Stomach (tissue), 9 donors: Measurements from ENCODE around the gene CAMTA2. TPM values are rescaled to one million over a fixed set of nuclear protein-coding genes. Genes with fewer than 3 reads are reported as not detected.

Source experiments
- DNase-seq, 2 donors: peaks; one replicate each; pipeline versions ENCODE4 v3.0.0 to v3.0.0-alpha.2; 2013 to 2019
- H3K27ac ChIP-seq, 5 donors: fragments of 200-600 bp in 4 of 5; sonication (generic) in 4 of 5; one replicate each; pipeline ENCODE4 v1.5.1; 2013 to 2019; ENCODE audit warnings: mild to moderate bottlenecking in 1 of 5, moderate library complexity in 1 of 5
- H3K27me3 ChIP-seq, 3 donors: fragments of 200-600 bp; sonication (generic); one replicate each; pipeline ENCODE4 v1.5.1; 2017 to 2019; ENCODE audit warnings: mixed run types in 1 of 3
- H3K36me3 ChIP-seq, 4 donors: fragments of 200-600 bp; sonication (generic); 1 replicate in 3 of 4; 2 replicates in 1 of 4; pipeline ENCODE4 v1.5.1; 2016 to 2019
- H3K4me1 ChIP-seq, 4 donors: fragments of 200-600 bp; sonication (generic); one replicate each; pipeline ENCODE4 v1.5.1; 2016 to 2019
- H3K4me3 ChIP-seq, 4 donors: fragments of 200-600 bp; sonication (generic) in 3 of 4; one replicate each; pipeline ENCODE4 v1.5.1; 2016 to 2019; ENCODE audit warnings: mild to moderate bottlenecking in 1 of 4
- H3K9me3 ChIP-seq, 4 donors: fragments of 200-600 bp; sonication (generic); one replicate each; pipeline ENCODE4 v1.5.1; 2016 to 2019
- EP300 ChIP-seq: sonication (generic); formaldehyde crosslinking; IDR thresholded peaks from one replicate; pipeline ENCODE4 v1.6.1; 2017; ENCODE audit warnings: antibody characterized with exemption
- POLR2A ChIP-seq, 4 donors: fragments of 450-650 bp; IDR thresholded peaks; one replicate each; pipeline ENCODE4 v1.6.1; 2016; ENCODE audit warnings: antibody characterized with exemption in 4 of 4, control low read depth in 2 of 4, mild to moderate bottlenecking in 1 of 4, moderate library complexity in 1 of 4
- POLR2AphosphoS5 ChIP-seq, 3 donors: sonication (generic); formaldehyde crosslinking; IDR thresholded peaks; one replicate each; pipeline ENCODE4 v1.6.1; 2016; ENCODE audit warnings: antibody characterized with exemption in 3 of 3
- WGBS, 5 donors: extraction: QIAGEN DNeasy Blood & Tissue Kit in 3 of 5; methylation state at CpG; one replicate each; pipeline versions ENCODE4 v1.1.5 to v1.1.7; 2013 to 2018; 5-methylcytosine and 5-hydroxymethylcytosine counted together
- intact Hi-C: fragments of 100-400 bp; cut with DNase I; formaldehyde crosslinking; loops from one replicate; pipeline ENCODE4 v1.15.1; 2023; ENCODE audit warnings: low total_unique reads
- polyA plus RNA-seq, 3 donors: library from polyadenylated mRNA; stranded (reverse); fragments of 200-250 nt; gene quantifications; one replicate each; pipeline ENCODE4 v1.2.3, GENCODE V29; 2013
- total RNA-seq, 5 donors: library from RNA; depleted of rRNA; stranded (reverse); fragments of >200 nt; gene quantifications; one replicate each; pipeline versions ENCODE4 v1.1.0 to v1.2.3, GENCODE V29; 2014 to 2016
- TF ChIP-seq, protein P1 (sequence below), 7 experiments: fragments of 450-650 bp in 4 of 7; fragments of 200-600 bp in 3 of 7; sonication (generic) in 3 of 7; IDR thresholded peaks; one replicate each; pipeline ENCODE4 v1.5.1; 2016 to 2019; ENCODE audit warnings: antibody characterized with exemption in 7 of 7, control low read depth in 2 of 7, mild to moderate bottlenecking in 1 of 7
- donor health status: healthy with polysubstance abuse.
- donor health status: Bipolar disorder and iron deficiency.
- donor health status: healthy.

CAMTA2 gene
- total and polyA plus RNA-seq, 8 donors = 8.1 to 202 (median 54.6) TPM

DNA sequence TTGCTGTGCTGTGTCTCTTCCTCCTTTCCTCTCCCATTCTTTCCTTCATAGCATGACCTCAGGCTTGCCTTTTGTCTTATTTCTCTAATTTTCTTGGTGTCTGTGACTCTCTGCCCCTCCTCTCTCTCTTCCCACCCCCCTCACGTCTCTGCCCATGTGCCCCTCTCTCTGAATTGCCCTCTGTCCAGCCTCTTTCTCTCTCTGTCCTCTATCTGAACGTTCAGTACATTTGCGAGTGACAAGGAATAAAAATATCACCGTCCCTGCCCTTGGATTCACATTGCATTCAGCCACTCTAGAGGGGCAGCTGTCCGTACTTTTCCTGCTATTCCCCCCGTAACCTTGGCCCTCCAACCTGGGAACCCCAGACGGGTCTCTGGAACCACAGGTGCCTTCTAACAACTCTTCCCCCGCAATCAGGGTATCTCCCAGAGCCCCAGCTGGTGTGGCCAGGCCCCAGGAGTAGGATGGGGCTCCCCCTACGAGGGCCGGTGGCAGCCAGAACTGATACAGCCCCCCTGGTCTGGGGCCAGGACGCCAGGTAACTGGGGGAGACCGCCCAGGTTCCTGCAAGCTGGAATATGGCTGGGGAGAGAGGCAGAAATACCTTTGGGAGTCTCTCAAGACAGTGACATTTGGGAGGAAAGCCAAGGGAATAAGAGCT is 12.1 kb upstream of the CAMTA2 start:
- intact Hi-C loops = no loop called here
- no peaks in the 10 kb centered on the region for H3K9me3 ChIP-seq
- peaks cover 27 to 34% (median 32%) of the 10 kb centered on the region in 4 donors for H3K4me1 ChIP-seq
- H3K4me3 ChIP-seq = peak overlapping the region; percentile 93 to 99 (median 98)
- DNase-seq = no peak
- TF ChIP-seq, protein P1, sequence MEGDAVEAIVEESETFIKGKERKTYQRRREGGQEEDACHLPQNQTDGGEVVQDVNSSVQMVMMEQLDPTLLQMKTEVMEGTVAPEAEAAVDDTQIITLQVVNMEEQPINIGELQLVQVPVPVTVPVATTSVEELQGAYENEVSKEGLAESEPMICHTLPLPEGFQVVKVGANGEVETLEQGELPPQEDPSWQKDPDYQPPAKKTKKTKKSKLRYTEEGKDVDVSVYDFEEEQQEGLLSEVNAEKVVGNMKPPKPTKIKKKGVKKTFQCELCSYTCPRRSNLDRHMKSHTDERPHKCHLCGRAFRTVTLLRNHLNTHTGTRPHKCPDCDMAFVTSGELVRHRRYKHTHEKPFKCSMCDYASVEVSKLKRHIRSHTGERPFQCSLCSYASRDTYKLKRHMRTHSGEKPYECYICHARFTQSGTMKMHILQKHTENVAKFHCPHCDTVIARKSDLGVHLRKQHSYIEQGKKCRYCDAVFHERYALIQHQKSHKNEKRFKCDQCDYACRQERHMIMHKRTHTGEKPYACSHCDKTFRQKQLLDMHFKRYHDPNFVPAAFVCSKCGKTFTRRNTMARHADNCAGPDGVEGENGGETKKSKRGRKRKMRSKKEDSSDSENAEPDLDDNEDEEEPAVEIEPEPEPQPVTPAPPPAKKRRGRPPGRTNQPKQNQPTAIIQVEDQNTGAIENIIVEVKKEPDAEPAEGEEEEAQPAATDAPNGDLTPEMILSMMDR (IDR thresholded peaks at IDR 0.05) = no peak
- TF ChIP-seq POLR2A (IDR thresholded peaks at IDR 0.05) = no peak
- no peak for TF ChIP-seq POLR2AphosphoS5 (IDR thresholded peaks at IDR 0.05)
- no peak for TF ChIP-seq EP300
- peaks cover 37 to 42% (median 41%) of the 10 kb centered on the region in 4 donors for H3K36me3 ChIP-seq
- no peaks in the 10 kb centered on the region for H3K27me3 ChIP-seq
- H3K27ac ChIP-seq = peak overlapping the region; percentile 43 to 96 (median 93)
- 52 to 58% (median 56%) methylated on average over 12 of the region's 12 CpGs for WGBS, 5 donors

DNA sequence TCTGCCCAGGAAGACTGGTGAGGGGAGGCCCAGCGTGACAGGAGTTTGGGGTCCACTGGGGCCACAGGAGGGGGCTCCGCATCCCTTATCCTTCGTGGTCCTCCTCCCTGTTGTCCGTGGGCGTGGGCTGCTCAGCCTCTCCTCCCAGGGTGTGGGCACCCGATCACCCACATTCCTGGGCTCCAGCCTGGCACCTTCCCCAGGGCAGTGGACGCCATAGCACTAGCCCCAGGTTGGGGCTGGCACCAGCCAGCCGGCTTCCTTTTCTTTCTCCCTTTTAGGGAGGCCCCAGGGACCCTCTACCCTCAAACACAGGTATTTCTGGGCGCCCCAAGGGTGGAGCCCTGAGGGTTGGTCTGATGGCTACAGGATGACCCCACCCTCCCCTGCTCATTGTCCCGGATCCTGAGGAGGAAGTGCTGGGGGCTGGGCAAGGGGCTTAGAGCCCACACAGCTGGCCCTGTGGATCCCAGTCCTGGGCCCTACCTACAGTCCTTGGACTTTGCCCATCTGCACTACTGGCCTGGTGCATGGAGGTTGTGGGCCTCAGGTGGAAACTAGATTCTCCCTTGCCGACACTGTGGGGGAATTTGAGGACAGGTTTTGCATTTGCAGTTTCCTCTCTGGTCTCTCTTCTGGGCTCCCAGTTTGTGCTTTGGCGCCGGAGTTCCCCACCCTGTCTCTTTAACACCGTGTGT is 11.4 kb upstream of the CAMTA2 start:
- no peaks in the 10 kb centered on the region for H3K9me3 ChIP-seq
- H3K27ac ChIP-seq = peak overlapping the region; percentile 91 to 97 (median 94)
- H3K4me1 ChIP-seq = peaks cover 27 to 34% (median 32%) of the 10 kb centered on the region in 4 donors
- 7 to 14% (median 13%) methylated on average over 13 to 14 of the region's 14 CpGs for WGBS, 5 donors
- H3K36me3 ChIP-seq = peaks cover 30 to 35% (median 34%) of the 10 kb centered on the region in 4 donors
- intact Hi-C loops = no loop called here
- TF ChIP-seq EP300 (no peak), POLR2A (IDR thresholded peaks at IDR 0.05) (no peak), POLR2AphosphoS5 (IDR thresholded peaks at IDR 0.05) (no peak)
- TF ChIP-seq, protein P1 (IDR thresholded peaks at IDR 0.05) = no peak
- peak; percentile 53 to 73 for DNase-seq
- H3K27me3 ChIP-seq = no peaks in the 10 kb centered on the region
- peak overlapping the region; percentile 93 to 99 (median 98) for H3K4me3 ChIP-seq

DNA sequence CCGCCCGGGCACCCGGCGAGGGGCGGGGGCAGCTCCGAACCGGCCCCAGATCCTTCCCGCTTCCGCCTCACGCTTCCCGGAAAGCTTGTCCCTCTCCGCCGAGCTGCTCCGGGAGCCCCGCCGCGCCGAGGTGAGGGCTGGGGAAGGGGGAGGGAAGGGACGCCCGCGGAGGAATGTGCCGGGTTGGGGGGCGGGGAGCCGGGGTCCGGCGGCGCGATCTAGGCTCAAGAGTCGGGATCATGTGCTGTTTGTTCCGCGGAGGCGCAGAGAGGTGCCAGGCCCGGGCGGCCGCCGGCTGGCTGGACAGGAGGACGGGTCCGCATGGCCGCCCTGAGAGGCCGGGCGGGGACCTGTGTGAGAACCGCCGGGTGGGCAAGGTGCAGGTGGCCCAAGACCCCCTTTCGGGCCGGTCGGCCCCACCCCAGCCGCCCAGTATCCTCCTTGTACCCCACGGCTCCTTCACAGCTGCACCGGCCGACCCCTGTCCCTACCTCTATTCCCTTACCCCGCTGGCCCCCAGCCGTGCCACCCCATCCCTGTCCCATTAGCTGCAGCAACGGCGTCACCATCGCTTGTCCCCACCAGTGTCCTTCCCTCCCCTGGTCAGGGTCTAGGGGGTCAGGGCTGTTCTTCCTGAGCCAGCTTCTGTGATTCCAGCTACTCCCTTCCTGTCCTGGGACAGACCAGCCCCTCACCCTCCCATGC is 10.7 kb upstream of the CAMTA2 start:
- Histone ChIP-seq H3K27ac (peak overlapping the region; percentile 91 to 97 (median 94)), H3K4me3 (peak overlapping the region; percentile 93 to 99 (median 98)), H3K9me3 (no peaks in the 10 kb centered on the region), H3K4me1 (peaks cover 27 to 34% (median 32%) of the 10 kb centered on the region in 4 donors), H3K27me3 (no peaks in the 10 kb centered on the region), H3K36me3 (peaks cover 23 to 28% (median 27%) of the 10 kb centered on the region in 4 donors)
- peak; percentile 53 to 58 for DNase-seq
- WGBS, 5 donors = 0 to 1% (median 1%) methylated on average over 22 to 55 of the region's 55 CpGs
- TF ChIP-seq, protein P1 (IDR thresholded peaks at IDR 0.05) = no peak
- TF ChIP-seq EP300 (no peak), POLR2A (IDR thresholded peaks at IDR 0.05) (no peak), POLR2AphosphoS5 (IDR thresholded peaks at IDR 0.05) (no peak)
- intact Hi-C loops = no loop called here
